ENCODE data around the gene MAGOHB.
"Not testable (repeated sequence)": the region's sequence is repeated elsewhere in the genome, so short reads cannot be mapped to it uniquely, and the experiment has no call there.

MAGOHB gene

GRCh38 chr12:10613349-10614055 lies at the start of gene MAGOHB:
TSS of gene MAGOHB (minus strand) at chr12:10613609. CDS start at chr12:10613532, 77 bp downstream.
- DNase-seq, result peak; percentile 98

GRCh38 chr12:10661338-10661737 lies 47.9 kb upstream of the MAGOHB start:
- DNase-seq, result no peak

GRCh38 chr12:10654003-10654402 lies 40.6 kb upstream of the MAGOHB start:
- DNase-seq, result no peak

GRCh38 chr12:10652192-10652591 lies 38.8 kb upstream of the MAGOHB start:
- no peak for DNase-seq

GRCh38 chr12:10646576-10646975 lies 33.2 kb upstream of the MAGOHB start:
- not testable (repeated sequence) for DNase-seq

GRCh38 chr12:10645910-10646309 lies 32.5 kb upstream of the MAGOHB start:
- no peak for DNase-seq

- DNase-seq, result no peak
These were observed 28.5 kb upstream of the MAGOHB start for GRCh38 chr12:10641735-10642500.

- DNase-seq, result no peak
These were observed 25.3 kb upstream of the MAGOHB start for GRCh38 chr12:10638728-10639127.

GRCh38 chr12:10636611-10637010 lies 23.2 kb upstream of the MAGOHB start:
- DNase-seq, result no peak

GRCh38 chr12:10636124-10636523 lies 22.7 kb upstream of the MAGOHB start:
- no peak for DNase-seq

- DNase-seq, result no peak
These were observed 21.9 kb upstream of the MAGOHB start for GRCh38 chr12:10635306-10635705.

GRCh38 chr12:10634427-10634826 lies 21.0 kb upstream of the MAGOHB start:
- DNase-seq, result no peak

- DNase-seq, result no peak
These were observed 20.1 kb upstream of the MAGOHB start for GRCh38 chr12:10633541-10633940.

- no peak for DNase-seq
These were observed 18.8 kb upstream of the MAGOHB start for GRCh38 chr12:10632226-10632625.

- no peak for DNase-seq
These were observed 11.2 kb upstream of the MAGOHB start for GRCh38 chr12:10624605-10625004.

GRCh38 chr12:10623131-10623530 lies 9.7 kb upstream of the MAGOHB start:
- DNase-seq, result no peak

GRCh38 chr12:10621278-10621677 lies 7.9 kb upstream of the MAGOHB start:
- DNase-seq, result no peak

- no peak for DNase-seq
These were observed 6.8 kb upstream of the MAGOHB start for GRCh38 chr12:10620078-10620779.

GRCh38 chr12:10618338-10618987 lies 5.1 kb upstream of the MAGOHB start:
- DNase-seq, result no peak

- DNase-seq, result no peak
These were observed 4.5 kb upstream of the MAGOHB start for GRCh38 chr12:10617863-10618262.

GRCh38 chr12:10615532-10615931 lies 2.1 kb upstream of the MAGOHB start:
- no peak for DNase-seq

GRCh38 chr12:10614056-10614370 lies 604 bp upstream of the MAGOHB start:
- no peak for DNase-seq

GRCh38 chr12:10612984-10613348 lies 443 bp downstream of the MAGOHB start:
- peak; percentile 33 for DNase-seq

GRCh38 chr12:10612110-10612509 lies 1.3 kb downstream of the MAGOHB start:
- no peak for DNase-seq

Data from CD4-positive, alpha-beta T cell treated with Interleukin-21 for 1 hour (primary cell).